Parathyroid adenoma (tissue), 2 donors: ENCODE measurements around the gene UNC93B1.
A peak's percentile ranks its signal among the peaks of the same experiment; 100 is the strongest.

Experiments used
- H2AFZ ChIP-seq: fragments of 300-600 bp; sonication (generic); one replicate; pipeline ENCODE4 v1.7.0; 2017; ENCODE audit warnings: antibody characterized with exemption, mild to moderate bottlenecking
- H3K27ac ChIP-seq: fragments of 300-600 bp; sonication (generic); one replicate; pipeline ENCODE4 v1.7.0; 2017
- H3K27me3 ChIP-seq: fragments of 300-600 bp; sonication (generic); one replicate; pipeline ENCODE4 v1.7.0; 2017; ENCODE audit warnings: low read length; ENCODE audit not compliant: control insufficient read depth, insufficient read depth
- H3K36me3 ChIP-seq: fragments of 300-600 bp; sonication (generic); one replicate; pipeline ENCODE4 v1.7.0; 2017; ENCODE audit warnings: low read length; ENCODE audit not compliant: control insufficient read depth, insufficient read depth
- H3K4me1 ChIP-seq: fragments of 300-600 bp; sonication (generic); one replicate; pipeline ENCODE4 v1.7.0; 2017; ENCODE audit warnings: control low read depth
- H3K4me2 ChIP-seq: fragments of 300-600 bp; sonication (generic); one replicate; pipeline ENCODE4 v1.7.0; 2017; ENCODE audit warnings: low read length
- H3K4me3 ChIP-seq: fragments of 300-600 bp; sonication (generic); one replicate; pipeline ENCODE4 v1.7.0; 2017; ENCODE audit warnings: low read depth, low read length
- H3K79me2 ChIP-seq: fragments of 300-600 bp; sonication (generic); one replicate; pipeline ENCODE4 v1.7.0; 2017; ENCODE audit warnings: control low read depth
- H3K9ac ChIP-seq: fragments of 300-600 bp; sonication (generic); one replicate; pipeline ENCODE4 v1.7.0; 2017; ENCODE audit warnings: mild to moderate bottlenecking
- H3K9me3 ChIP-seq: fragments of 300-600 bp; sonication (generic); one replicate; pipeline ENCODE4 v1.7.0; 2017; ENCODE audit warnings: low read length; ENCODE audit not compliant: control insufficient read depth
- CTCF ChIP-seq: fragments of 300-600 bp; sonication (generic); IDR thresholded peaks from one replicate; pipeline ENCODE4 v1.7.0; 2017; ENCODE audit warnings: antibody characterized with exemption, mild to moderate bottlenecking
- donor health status: primary hyperparathyroidism.

Gene UNC93B1

GRCh38 chr11:68042219-68043028, 38.5 kb upstream of the UNC93B1 start:
- Histone ChIP-seq H3K79me2 (no peaks in the 10 kb centered on the region), H3K9me3 (no peaks in the 10 kb centered on the region), H3K4me2 (no peak overlapping the region), H3K9ac (no peak overlapping the region), H3K27ac (no peak overlapping the region), H3K4me1 (peaks cover 8% of the 10 kb centered on the region), H3K36me3 (no peaks in the 10 kb centered on the region), H2AFZ (no peak overlapping the region), H3K4me3 (no peak overlapping the region), H3K27me3 (no peaks in the 10 kb centered on the region)
- no peak for TF ChIP-seq CTCF

DNA sequence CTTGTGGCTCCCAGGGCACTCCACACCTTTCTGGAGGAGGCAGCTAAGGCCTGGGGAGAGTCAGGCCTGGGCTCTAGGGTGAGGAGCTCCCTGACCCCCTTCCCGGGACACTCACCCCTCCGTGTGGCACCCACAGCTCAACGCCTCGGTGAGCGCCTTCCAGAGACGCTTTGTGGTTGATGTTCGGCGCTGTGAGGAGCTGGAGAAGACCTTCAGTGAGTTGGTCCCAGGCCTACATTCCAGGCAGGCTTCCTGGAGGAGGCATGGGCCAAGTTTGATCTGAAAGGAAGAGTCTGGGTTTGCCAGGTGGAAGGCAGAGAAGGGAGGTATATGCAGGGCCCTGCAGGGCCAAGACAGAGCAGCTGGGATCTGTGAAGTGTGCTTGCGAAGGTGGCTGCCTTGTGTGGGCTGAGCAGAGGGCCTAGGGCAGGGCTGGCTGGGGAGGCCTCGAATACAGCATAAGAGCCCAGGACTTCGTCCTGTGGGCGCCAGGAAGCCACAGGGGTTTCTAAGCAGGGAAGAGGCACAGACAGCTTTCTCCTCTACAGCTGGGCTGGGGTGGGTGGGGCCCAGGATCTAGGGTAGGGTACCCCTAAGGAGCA, 37.8 kb upstream of the UNC93B1 start:
- H3K27me3 ChIP-seq, result no peaks in the 10 kb centered on the region
- no peak overlapping the region for H3K4me3 ChIP-seq
- H3K9me3 ChIP-seq, result no peaks in the 10 kb centered on the region
- no peak for TF ChIP-seq CTCF
- H3K36me3 ChIP-seq, result no peaks in the 10 kb centered on the region
- H3K4me2 ChIP-seq, result no peak overlapping the region
- no peak overlapping the region for H2AFZ ChIP-seq
- peaks cover 8% of the 10 kb centered on the region for H3K4me1 ChIP-seq
- no peak overlapping the region for H3K9ac ChIP-seq
- no peaks in the 10 kb centered on the region for H3K79me2 ChIP-seq
- H3K27ac ChIP-seq, result no peak overlapping the region

GRCh38 chr11:68040957-68041591, 37.2 kb upstream of the UNC93B1 start:
- H3K79me2 ChIP-seq, result no peaks in the 10 kb centered on the region
- no peaks in the 10 kb centered on the region for H3K27me3 ChIP-seq
- no peaks in the 10 kb centered on the region for H3K36me3 ChIP-seq
- H3K4me2 ChIP-seq, result peak overlapping the region; percentile 30
- no peaks in the 10 kb centered on the region for H3K9me3 ChIP-seq
- peaks cover 8% of the 10 kb centered on the region for H3K4me1 ChIP-seq
- no peak overlapping the region for H3K27ac ChIP-seq
- no peak overlapping the region for H3K9ac ChIP-seq
- peak overlapping the region; percentile 29 for H3K4me3 ChIP-seq
- TF ChIP-seq CTCF, result no peak
- H2AFZ ChIP-seq, result no peak overlapping the region

GRCh38 chr11:68040101-68040956, 36.4 kb upstream of the UNC93B1 start:
- peaks cover 8% of the 10 kb centered on the region for H3K4me1 ChIP-seq
- no peaks in the 10 kb centered on the region for H3K9me3 ChIP-seq
- no peaks in the 10 kb centered on the region for H3K36me3 ChIP-seq
- peak overlapping the region; percentile 61 for H2AFZ ChIP-seq
- H3K4me2 ChIP-seq, result peak overlapping the region; percentile 30
- no peak overlapping the region for H3K9ac ChIP-seq
- no peaks in the 10 kb centered on the region for H3K27me3 ChIP-seq
- TF ChIP-seq CTCF, result no peak
- peak overlapping the region; percentile 29 for H3K4me3 ChIP-seq
- no peaks in the 10 kb centered on the region for H3K79me2 ChIP-seq
- peak overlapping the region; percentile 66 for H3K27ac ChIP-seq
